Neuronal stem cell (in vitro differentiated cells): ENCODE measurements around the gene WDPCP.
"Not testable (repeated sequence)": the region's sequence is repeated elsewhere in the genome, so short reads cannot be mapped to it uniquely, and the experiment has no call there.

Experiments used
- DNase-seq: peaks from one replicate; pipeline ENCODE4 v3.0.0-alpha.2; 2013; ENCODE audit warnings: low spot score
- H2AFZ ChIP-seq: one replicate; pipeline ENCODE4 v1.6.1; 2013; ENCODE audit warnings: mild to moderate bottlenecking, low read length, inconsistent platforms
- H2AK5ac ChIP-seq: 2 replicates; pipeline ENCODE4 v1.6.1; 2013; ENCODE audit warnings: low read depth, mild to moderate bottlenecking, inconsistent platforms, low read length, moderate library complexity, mixed read lengths
- H2BK120ac ChIP-seq: 2 replicates; pipeline ENCODE4 v1.6.1; 2013; ENCODE audit warnings: low read depth, mild to moderate bottlenecking, inconsistent platforms, low read length, moderate library complexity, mixed read lengths
- H2BK12ac ChIP-seq: one replicate; pipeline ENCODE4 v1.6.1; 2013; ENCODE audit warnings: low read length, inconsistent platforms
- H2BK15ac ChIP-seq: 2 replicates; pipeline ENCODE4 v1.6.1; 2013; ENCODE audit warnings: mild to moderate bottlenecking, low read length, inconsistent platforms, mixed read lengths
- H2BK5ac ChIP-seq: one replicate; pipeline ENCODE4 v1.6.1; 2013; ENCODE audit warnings: inconsistent platforms, mild to moderate bottlenecking, low read length, moderate library complexity
- H3K14ac ChIP-seq: one replicate; pipeline ENCODE4 v1.6.1; 2013; ENCODE audit warnings: low read length, inconsistent platforms
- H3K18ac ChIP-seq: 2 replicates; pipeline ENCODE4 v1.6.1; 2013; ENCODE audit warnings: low read length, inconsistent platforms
- H3K23ac ChIP-seq: 2 replicates; pipeline ENCODE4 v1.6.1; 2013; ENCODE audit warnings: low read depth, mild to moderate bottlenecking, mixed read lengths, low read length, inconsistent platforms; ENCODE audit not compliant: poor library complexity
- H3K27ac ChIP-seq: replicated peaks from 3 replicates; pipeline ENCODE4 v1.5.1; 2013; ENCODE audit warnings: low read length, inconsistent platforms
- H3K27me3 ChIP-seq, 3 experiments: 2 replicates each; pipeline ENCODE4 v1.6.1; 2013; ENCODE audit warnings: low read length in 3 of 3, mild to moderate bottlenecking in 2 of 3, inconsistent platforms in 1 of 3, low read depth in 1 of 3, mixed read lengths in 1 of 3, moderate library complexity in 1 of 3; ENCODE audit not compliant: control insufficient read depth in 3 of 3, insufficient read depth in 3 of 3
- H3K36me3 ChIP-seq, 2 donors: replicated peaks in 1 of 2; 2 replicates each; pipeline ENCODE4 v1.6.1; 2013; ENCODE audit warnings: low read length in 2 of 2; ENCODE audit not compliant: control insufficient read depth in 2 of 2, insufficient read depth in 2 of 2
- H3K4ac ChIP-seq: 2 replicates; pipeline ENCODE4 v1.6.1; 2013; ENCODE audit warnings: inconsistent platforms, mild to moderate bottlenecking, low read length, moderate library complexity
- H3K4me1 ChIP-seq, 2 donors: 1 replicate in 1 of 2; 2 replicates in 1 of 2; pipeline ENCODE4 v1.6.1; 2013; ENCODE audit warnings: low read length in 2 of 2, low read depth in 1 of 2; ENCODE audit not compliant: control insufficient read depth in 2 of 2, insufficient read depth in 1 of 2
- H3K4me2 ChIP-seq: one replicate; pipeline ENCODE4 v1.6.1; 2013; ENCODE audit warnings: mild to moderate bottlenecking, low read length, inconsistent platforms; ENCODE audit not compliant: insufficient read depth, poor library complexity, severe bottlenecking
- H3K4me3 ChIP-seq, 2 donors: 2 replicates each; pipeline ENCODE4 v1.5.1; 2013; ENCODE audit warnings: low read length in 2 of 2, mild to moderate bottlenecking in 2 of 2, inconsistent platforms in 1 of 2, moderate library complexity in 1 of 2
- H3K79me1 ChIP-seq: one replicate; pipeline ENCODE4 v1.6.1; 2013; ENCODE audit warnings: low read depth, mild to moderate bottlenecking, inconsistent platforms, low read length, moderate library complexity
- H3K9ac ChIP-seq: one replicate; pipeline ENCODE4 v1.6.1; 2013; ENCODE audit warnings: mild to moderate bottlenecking, low read depth, low read length, inconsistent platforms; ENCODE audit not compliant: poor library complexity
- H3K9me3 ChIP-seq, 2 donors: replicated peaks in 1 of 2; 2 replicates each; pipeline versions ENCODE3 to v1.6.1; 2013; ENCODE audit warnings: low read length in 2 of 2, mild to moderate bottlenecking in 2 of 2, inconsistent platforms in 1 of 2, low read depth in 1 of 2, mixed read lengths in 1 of 2, moderate library complexity in 1 of 2; ENCODE audit not compliant: control insufficient read depth in 2 of 2, insufficient read depth in 1 of 2
- H4K8ac ChIP-seq: one replicate; pipeline ENCODE4 v1.6.1; 2013; ENCODE audit warnings: low read depth, mild to moderate bottlenecking, inconsistent platforms, low read length, moderate library complexity
- H4K91ac ChIP-seq: one replicate; pipeline ENCODE4 v1.6.1; 2013; ENCODE audit warnings: low read length, low read depth, mild to moderate bottlenecking, inconsistent platforms; ENCODE audit not compliant: poor library complexity
- WGBS, 2 donors: extraction: QIAGEN DNeasy Blood & Tissue Kit; methylation state at CpG; one replicate each; pipeline ENCODE4 v1.1.7; 2013; ENCODE audit warnings: missing lambda C conversion rate in 2 of 2, mixed read lengths in 1 of 2; ENCODE audit not compliant: insufficient read length in 2 of 2, insufficient replicate concordance in 1 of 2; ENCODE audit errors: extremely low coverage in 2 of 2; 5-methylcytosine and 5-hydroxymethylcytosine counted together

Gene WDPCP

GRCh38 chr2:63287956-63288355 is 300.3 kb downstream of the WDPCP start:
- H2AK5ac ChIP-seq: no peak overlapping the region
- no peaks in the 10 kb centered on the region for H3K36me3 ChIP-seq
- H3K9me3 ChIP-seq: no peaks in the 10 kb centered on the region
- H3K4me1 ChIP-seq: no peaks in the 10 kb centered on the region
- no peak overlapping the region for H3K4ac ChIP-seq
- H3K4me2 ChIP-seq: no peak overlapping the region
- no peak overlapping the region for H3K18ac ChIP-seq
- no peak overlapping the region for H2AFZ ChIP-seq
- WGBS, 2 donors: no CpG with 5 or more reads among the region's 1 CpG
- no peak overlapping the region for H2BK15ac ChIP-seq
- no peak overlapping the region for H3K14ac ChIP-seq
- H3K27me3 ChIP-seq: no peaks in the 10 kb centered on the region
- H4K8ac ChIP-seq: no peak overlapping the region
- no peak overlapping the region for H3K27ac ChIP-seq
- no peak for DNase-seq
- no peak overlapping the region for H4K91ac ChIP-seq
- H2BK120ac ChIP-seq: no peak overlapping the region
- no peaks in the 10 kb centered on the region for H3K79me1 ChIP-seq
- no peak overlapping the region for H3K23ac ChIP-seq
- no peak overlapping the region for H3K4me3 ChIP-seq
- H2BK12ac ChIP-seq: no peak overlapping the region
- H2BK5ac ChIP-seq: no peak overlapping the region
- H3K9ac ChIP-seq: no peak overlapping the region

- not testable (repeated sequence) for H3K9me3 ChIP-seq, H3K79me1 ChIP-seq, H2AFZ ChIP-seq, H3K14ac ChIP-seq, H2BK5ac ChIP-seq, H3K23ac ChIP-seq, H3K18ac ChIP-seq, H3K4me1 ChIP-seq, H3K36me3 ChIP-seq, H2BK12ac ChIP-seq, H2AK5ac ChIP-seq, H4K91ac ChIP-seq, H3K27ac ChIP-seq, H3K4me3 ChIP-seq, H4K8ac ChIP-seq, H3K27me3 ChIP-seq, H2BK120ac ChIP-seq, H2BK15ac ChIP-seq, H3K9ac ChIP-seq, H3K4me2 ChIP-seq, DNase-seq, H3K4ac ChIP-seq
- WGBS, 2 donors: no CpG with 5 or more reads among the region's 4 CpGs
These were observed 301.8 kb downstream of the WDPCP start for GRCh38 chr2:63286520-63286919.

GRCh38 chr2:63283273-63283672 is 305.0 kb downstream of the WDPCP start:
- no peak overlapping the region for H3K4ac ChIP-seq
- no peak overlapping the region for H3K4me2 ChIP-seq
- no peak overlapping the region for H4K91ac ChIP-seq
- H4K8ac ChIP-seq: no peak overlapping the region
- H2AK5ac ChIP-seq: no peak overlapping the region
- H2AFZ ChIP-seq: no peak overlapping the region
- no peaks in the 10 kb centered on the region for H3K36me3 ChIP-seq
- H3K4me3 ChIP-seq: no peak overlapping the region
- H3K4me1 ChIP-seq: no peaks in the 10 kb centered on the region
- no peak overlapping the region for H3K18ac ChIP-seq
- H2BK120ac ChIP-seq: no peak overlapping the region
- DNase-seq: no peak
- no CpG with 5 or more reads among the region's 6 CpGs for WGBS, 2 donors
- no peak overlapping the region for H3K27ac ChIP-seq
- no peaks in the 10 kb centered on the region for H3K27me3 ChIP-seq
- H2BK12ac ChIP-seq: no peak overlapping the region
- H3K23ac ChIP-seq: no peak overlapping the region
- no peak overlapping the region for H3K9ac ChIP-seq
- H3K79me1 ChIP-seq: no peaks in the 10 kb centered on the region
- H2BK5ac ChIP-seq: no peak overlapping the region
- H2BK15ac ChIP-seq: no peak overlapping the region
- no peak overlapping the region for H3K14ac ChIP-seq
- no peaks in the 10 kb centered on the region for H3K9me3 ChIP-seq

- Histone ChIP-seq H4K8ac (no peak overlapping the region), H3K9me3 (peaks cover 5 to 10% of the 10 kb centered on the region in 2 donors), H3K79me1 (no peaks in the 10 kb centered on the region), H3K4me2 (no peak overlapping the region), H3K36me3 (no peaks in the 10 kb centered on the region), H2BK120ac (no peak overlapping the region), H3K23ac (no peak overlapping the region), H3K14ac (no peak overlapping the region), H2BK5ac (no peak overlapping the region), H3K27me3 (no peaks in the 10 kb centered on the region), H2BK15ac (no peak overlapping the region), H3K9ac (no peak overlapping the region), H3K4me1 (no peaks in the 10 kb centered on the region), H3K27ac (no peak overlapping the region), H2BK12ac (no peak overlapping the region), H3K4ac (no peak overlapping the region), H3K18ac (no peak overlapping the region), H2AFZ (no peak overlapping the region), H4K91ac (no peak overlapping the region), H3K4me3 (no peak overlapping the region), H2AK5ac (no peak overlapping the region)
- no peak for DNase-seq
- no CpG with 5 or more reads among the region's 4 CpGs for whole genome bisulfite sequencing, 2 donors
These were observed 315.7 kb downstream of the WDPCP start for GRCh38 chr2:63272560-63272959.
